Smooth muscle cell (in vitro differentiated cells): Measurements from ENCODE around the gene CD276. TPM values are rescaled to one million over a fixed set of nuclear protein-coding genes. Genes with fewer than 3 reads are reported as not detected.

Experiments
- DNase-seq: peaks from one replicate; lab custom pipeline; 2025; ENCODE audit not compliant: unreplicated experiment; lab: John Stamatoyannopoulos, UW
- H2AFZ ChIP-seq: fragments of 200-600 bp; sonication (generic); 2 replicates; pipeline ENCODE4 v1.6.0; 2016; ENCODE audit warnings: antibody characterized with exemption, low read depth, mild to moderate bottlenecking
- H3F3A ChIP-seq: fragments of 200-600 bp; sonication (generic); 2 replicates; pipeline ENCODE4 v1.6.0; 2017; ENCODE audit warnings: antibody characterized with exemption, low read depth
- H3K27ac ChIP-seq: fragments of 200-600 bp; sonication (generic); 2 replicates; pipeline ENCODE4 v1.5.1; 2016; ENCODE audit warnings: low read depth, mild to moderate bottlenecking
- H3K27me3 ChIP-seq: fragments of 200-600 bp; sonication (generic); 2 replicates; pipeline ENCODE4 v1.6.1; 2016; ENCODE audit warnings: low read depth, mild to moderate bottlenecking
- H3K36me3 ChIP-seq: fragments of 200-600 bp; sonication (generic); 2 replicates; pipeline ENCODE4 v1.5.1; 2016; ENCODE audit warnings: low read depth
- H3K4me1 ChIP-seq: fragments of 200-600 bp; sonication (generic); 2 replicates; pipeline ENCODE4 v1.5.1; 2016; ENCODE audit warnings: low read depth
- H3K4me2 ChIP-seq: fragments of 200-600 bp; sonication (generic); 2 replicates; pipeline ENCODE4 v1.6.0; 2016; ENCODE audit warnings: mild to moderate bottlenecking
- H3K4me3 ChIP-seq: fragments of 200-600 bp; sonication (generic); 2 replicates; pipeline ENCODE4 v1.5.1; 2016; ENCODE audit warnings: mild to moderate bottlenecking
- H3K79me2 ChIP-seq: fragments of 200-600 bp; sonication (generic); 2 replicates; pipeline ENCODE4 v1.6.0; 2016; ENCODE audit warnings: low read depth, mild to moderate bottlenecking
- H3K9ac ChIP-seq: fragments of 200-600 bp; sonication (generic); 2 replicates; pipeline ENCODE4 v1.6.0; 2016; ENCODE audit warnings: low read depth
- H3K9me3 ChIP-seq: fragments of 200-600 bp; sonication (generic); replicated peaks from 2 replicates; pipeline ENCODE4 v1.5.1; 2016; ENCODE audit warnings: low read depth
- H4K20me1 ChIP-seq: fragments of 200-600 bp; sonication (generic); 2 replicates; pipeline ENCODE4 v1.6.0; 2016; ENCODE audit warnings: low read depth
- WGBS: methylation state at CpG from one replicate; pipeline ENCODE4 v1.1.7; 2016; ENCODE audit warnings: low lambda C conversion rate; 5-methylcytosine and 5-hydroxymethylcytosine counted together
- polyA plus RNA-seq: library from polyadenylated mRNA; unstranded; fragments of >200 nt; fragmentation: Nextera tagmentation; extraction: Ambion mirVana; gene quantifications from 2 replicates; pipeline ENCODE4 v1.2.1, GENCODE V29; 2016
- total RNA-seq: library from RNA; depleted of rRNA; stranded (reverse); fragments of >200 nt; gene quantifications from 2 replicates; pipeline ENCODE4 v1.2.3, GENCODE V29; 2014
- TF ChIP-seq, protein P1 (sequence below): fragments of 200-600 bp; sonication (generic); IDR thresholded peaks from 2 replicates; pipeline ENCODE4 v1.5.1; 2017; ENCODE audit warnings: borderline replicate concordance, mild to moderate bottlenecking, antibody characterized with exemption; ENCODE audit not compliant: insufficient read depth, poor library complexity, severe bottlenecking

CD276 gene
- total and polyA plus RNA-seq, 2 experiments from 2014 or later, result 144 to 312 TPM

DNA sequence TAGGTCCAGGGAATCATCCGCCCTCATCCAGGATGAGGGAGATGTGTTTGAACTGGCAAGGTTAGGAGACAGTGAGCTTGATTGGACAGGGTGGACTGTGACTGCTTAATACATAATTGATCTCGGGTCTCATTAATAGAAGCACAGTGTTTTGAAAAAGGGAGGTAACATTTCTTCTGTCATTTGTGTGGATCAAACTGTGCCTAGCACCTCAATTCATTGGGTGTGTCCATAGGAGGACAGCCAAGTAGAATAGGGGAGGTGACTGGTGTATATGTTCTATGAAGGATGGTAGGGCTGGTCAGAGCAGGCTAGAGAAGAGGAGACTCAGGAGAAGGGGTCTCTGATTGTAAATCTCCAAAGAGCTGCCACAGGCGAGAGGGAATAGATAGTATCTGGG, 71.8 kb downstream of the CD276 start:
- TF ChIP-seq, protein P1, sequence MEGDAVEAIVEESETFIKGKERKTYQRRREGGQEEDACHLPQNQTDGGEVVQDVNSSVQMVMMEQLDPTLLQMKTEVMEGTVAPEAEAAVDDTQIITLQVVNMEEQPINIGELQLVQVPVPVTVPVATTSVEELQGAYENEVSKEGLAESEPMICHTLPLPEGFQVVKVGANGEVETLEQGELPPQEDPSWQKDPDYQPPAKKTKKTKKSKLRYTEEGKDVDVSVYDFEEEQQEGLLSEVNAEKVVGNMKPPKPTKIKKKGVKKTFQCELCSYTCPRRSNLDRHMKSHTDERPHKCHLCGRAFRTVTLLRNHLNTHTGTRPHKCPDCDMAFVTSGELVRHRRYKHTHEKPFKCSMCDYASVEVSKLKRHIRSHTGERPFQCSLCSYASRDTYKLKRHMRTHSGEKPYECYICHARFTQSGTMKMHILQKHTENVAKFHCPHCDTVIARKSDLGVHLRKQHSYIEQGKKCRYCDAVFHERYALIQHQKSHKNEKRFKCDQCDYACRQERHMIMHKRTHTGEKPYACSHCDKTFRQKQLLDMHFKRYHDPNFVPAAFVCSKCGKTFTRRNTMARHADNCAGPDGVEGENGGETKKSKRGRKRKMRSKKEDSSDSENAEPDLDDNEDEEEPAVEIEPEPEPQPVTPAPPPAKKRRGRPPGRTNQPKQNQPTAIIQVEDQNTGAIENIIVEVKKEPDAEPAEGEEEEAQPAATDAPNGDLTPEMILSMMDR, result no peak
- WGBS, result 94% methylated on average over 3 of the region's 3 CpGs
- no peaks in the 10 kb centered on the region for H3K9me3 ChIP-seq

DNA sequence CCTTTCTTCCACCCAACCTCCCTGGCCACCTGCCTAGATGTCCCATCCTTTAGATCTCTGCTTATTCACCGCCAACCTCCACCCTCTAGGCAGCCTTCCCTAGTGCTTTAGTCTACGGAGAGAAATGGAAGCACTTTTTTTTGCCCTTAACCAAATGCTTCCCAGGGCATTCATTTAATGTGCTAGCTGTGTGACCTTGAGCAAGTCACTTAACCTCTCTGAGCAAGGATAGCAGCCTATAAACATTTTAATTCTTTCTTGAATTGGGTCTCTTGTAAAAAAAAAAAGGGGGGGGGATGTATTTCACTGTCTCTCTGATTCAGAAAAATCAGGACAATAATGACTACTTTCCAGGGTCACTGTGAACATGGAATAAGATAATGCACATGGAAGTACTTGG, 72.2 kb downstream of the CD276 start:
- no peaks in the 10 kb centered on the region for H4K20me1 ChIP-seq
- H3K27ac ChIP-seq, result no peak overlapping the region
- TF ChIP-seq, protein P1, result no peak
- H3F3A ChIP-seq, result no peaks in the 10 kb centered on the region
- 89% methylated on average over 2 of the region's 2 CpGs for WGBS
- no peak for DNase-seq
- no peak overlapping the region for H3K4me2 ChIP-seq
- no peak overlapping the region for H2AFZ ChIP-seq
- peaks cover 7% of the 10 kb centered on the region for H3K27me3 ChIP-seq
- no peaks in the 10 kb centered on the region for H3K79me2 ChIP-seq
- no peaks in the 10 kb centered on the region for H3K9me3 ChIP-seq
- H3K9ac ChIP-seq, result no peak overlapping the region
- H3K4me3 ChIP-seq, result no peak overlapping the region
- H3K36me3 ChIP-seq, result no peaks in the 10 kb centered on the region
- peaks cover 7% of the 10 kb centered on the region for H3K4me1 ChIP-seq

More for the DNA sequence above, 71.8 kb downstream of the CD276 start:
- Histone ChIP-seq H3K27ac (no peak overlapping the region), H3K4me3 (no peak overlapping the region), H3K9ac (no peak overlapping the region), H3K4me2 (no peak overlapping the region), H3F3A (no peaks in the 10 kb centered on the region), H4K20me1 (no peaks in the 10 kb centered on the region), H3K27me3 (peaks cover 3% of the 10 kb centered on the region), H2AFZ (no peak overlapping the region), H3K36me3 (no peaks in the 10 kb centered on the region), H3K4me1 (peaks cover 9% of the 10 kb centered on the region), H3K79me2 (no peaks in the 10 kb centered on the region)
- no peak for DNase-seq

DNA sequence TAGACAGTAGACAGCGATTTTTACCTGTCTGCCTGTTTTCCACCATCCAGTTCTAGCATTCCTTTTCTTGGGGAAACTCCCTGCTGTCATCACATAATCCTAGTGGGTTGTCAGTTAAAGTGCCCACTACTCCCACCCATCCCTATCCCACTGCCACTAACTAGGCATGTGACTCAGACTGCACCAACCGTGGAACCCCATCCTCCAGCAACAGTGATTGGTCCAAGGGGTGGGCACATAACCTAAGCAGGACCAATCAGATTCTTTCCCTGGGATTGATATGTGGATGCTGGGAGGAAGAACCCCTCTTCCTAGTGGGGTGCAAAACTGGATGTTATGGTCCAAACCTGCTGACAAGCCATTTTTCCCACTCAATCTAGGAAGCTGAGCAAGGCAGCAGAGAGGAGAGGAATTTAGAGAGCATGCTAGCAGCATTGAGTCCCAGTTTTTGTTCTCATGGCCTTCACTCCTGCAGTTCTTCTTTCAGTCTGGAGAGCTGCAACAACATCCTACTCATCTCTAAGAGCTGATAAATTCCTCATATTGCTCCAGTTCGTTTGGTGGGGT, 72.8 kb downstream of the CD276 start:
- Histone ChIP-seq H3K27me3 (peaks cover 13% of the 10 kb centered on the region), H4K20me1 (no peaks in the 10 kb centered on the region), H3K4me1 (peaks cover 5% of the 10 kb centered on the region), H3F3A (no peaks in the 10 kb centered on the region), H3K79me2 (no peaks in the 10 kb centered on the region), H3K4me3 (no peak overlapping the region), H3K27ac (no peak overlapping the region), H2AFZ (no peak overlapping the region), H3K4me2 (no peak overlapping the region), H3K9me3 (no peaks in the 10 kb centered on the region), H3K9ac (no peak overlapping the region), H3K36me3 (no peaks in the 10 kb centered on the region)
- no peak for DNase-seq
- WGBS, result 70% methylated on average over 3 of the region's 3 CpGs
- TF ChIP-seq, protein P1, result no peak

DNA sequence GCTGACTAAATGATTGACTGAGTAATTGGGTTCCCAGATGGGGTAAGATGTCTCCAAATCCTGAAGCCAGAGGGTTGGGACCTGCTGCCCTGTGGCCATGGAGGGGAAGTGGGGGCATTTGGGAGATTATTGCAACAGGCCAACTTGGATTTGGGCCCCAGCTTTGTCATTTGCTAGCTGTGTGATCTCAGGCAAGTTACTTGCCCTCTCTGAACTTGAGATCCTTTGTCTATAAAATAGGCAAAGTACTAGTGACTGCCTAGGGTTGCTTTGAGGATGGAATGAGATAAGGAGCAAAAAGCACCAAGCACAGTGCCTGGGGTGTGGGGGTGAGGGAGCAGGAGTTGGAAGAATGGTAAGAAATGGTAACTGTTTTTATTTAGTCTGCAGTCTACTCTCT, 73.4 kb downstream of the CD276 start:
- Histone ChIP-seq H3K4me1 (peaks cover 5% of the 10 kb centered on the region), H3K79me2 (no peaks in the 10 kb centered on the region), H3K9ac (no peak overlapping the region), H2AFZ (no peak overlapping the region), H3K36me3 (no peaks in the 10 kb centered on the region), H3K27ac (no peak overlapping the region), H4K20me1 (no peaks in the 10 kb centered on the region), H3K9me3 (no peaks in the 10 kb centered on the region), H3F3A (no peaks in the 10 kb centered on the region), H3K4me3 (no peak overlapping the region), H3K4me2 (no peak overlapping the region), H3K27me3 (peaks cover 16% of the 10 kb centered on the region)
- TF ChIP-seq, protein P1, result no peak
- no peak for DNase-seq
